B cell (primary cell): ENCODE results near the gene ARFGAP3. TPM values are rescaled to one million over a fixed set of nuclear protein-coding genes. Genes with fewer than 3 reads are reported as not detected.

Source experiments
- ATAC-seq: fragments of 200-7000 bp; cut with Tn5 transposase; one replicate; pipeline ENCODE4 v1.10.0; 2021; ENCODE audit warnings: low read depth, mild to moderate bottlenecking, moderate number of reproducible peaks, moderate library complexity
- CTCF ChIA-PET: fragments of 350-600 bp; sonication (Branson Sonifier 250); formaldehyde crosslinking; loops from one replicate; lab custom pipeline; 2021; ENCODE audit warnings: antibody characterized with exemption, inconsistent platforms; lab: Charles Lee
- POLR2A ChIA-PET: fragments of 350-600 bp; sonication (Branson Sonifier 250); formaldehyde crosslinking; loops from one replicate; lab custom pipeline; 2021; ENCODE audit warnings: antibody characterized with exemption; lab: Charles Lee
- DNase-seq: peaks from one replicate; pipeline ENCODE4 v3.0.0; 2013
- H2AFZ ChIP-seq: 2 replicates; pipeline ENCODE4 v1.6.1; 2012; ENCODE audit warnings: mild to moderate bottlenecking, low read depth, low read length; ENCODE audit not compliant: insufficient read depth, poor library complexity, severe bottlenecking
- H3K27ac ChIP-seq, 2 donors: 1 replicate in 1 of 2; 2 replicates in 1 of 2; pipeline ENCODE4 v1.5.1; 2012 to 2013; ENCODE audit warnings: low read length in 2 of 2, mild to moderate bottlenecking in 2 of 2, moderate library complexity in 1 of 2
- H3K27me3 ChIP-seq, 4 experiments: fragments of 200-600 bp in 1 of 4; sonication (generic) in 1 of 4; replicated peaks in 1 of 4; 1 replicate in 2 of 4; 2 replicates in 2 of 4; pipeline versions ENCODE4 v1.6.1 to v1.7.0; 2013 to 2016; ENCODE audit warnings: low read length in 3 of 4, mild to moderate bottlenecking in 2 of 4, mixed read lengths in 1 of 4, moderate library complexity in 1 of 4; ENCODE audit not compliant: insufficient read depth in 4 of 4, control insufficient read depth in 3 of 4; ENCODE audit errors: control extremely low read depth in 1 of 4
- H3K36me3 ChIP-seq, 2 experiments: replicated peaks in 1 of 2; 1 replicate in 1 of 2; 2 replicates in 1 of 2; pipeline versions ENCODE4 v1.6.1 to v1.7.1; 2013; ENCODE audit warnings: low read length in 1 of 2; ENCODE audit not compliant: insufficient read depth in 2 of 2, control insufficient read depth in 1 of 2; ENCODE audit errors: control extremely low read depth in 1 of 2, extremely low read depth in 1 of 2
- H3K4me1 ChIP-seq, 2 donors: fragments of 200-600 bp in 1 of 2; sonication (generic) in 1 of 2; 1 replicate in 1 of 2; 2 replicates in 1 of 2; pipeline versions ENCODE4 v1.5.1 to v1.6.1; 2013 to 2017; ENCODE audit warnings: low read length in 2 of 2; ENCODE audit not compliant: control insufficient read depth in 2 of 2, insufficient read depth in 2 of 2
- H3K4me2 ChIP-seq: replicated peaks from 2 replicates; pipeline ENCODE3; 2012; ENCODE audit warnings: mild to moderate bottlenecking, low read depth, low read length; ENCODE audit not compliant: poor library complexity, severe bottlenecking
- H3K4me3 ChIP-seq, 5 experiments: fragments of 200-600 bp in 1 of 5; sonication (generic) in 1 of 5; 1 replicate in 3 of 5; 2 replicates in 2 of 5; pipeline versions ENCODE4 v1.5.1 to v1.7.0; 2011 to 2016; ENCODE audit warnings: low read length in 4 of 5, mild to moderate bottlenecking in 4 of 5, low read depth in 2 of 5, control low read depth in 1 of 5, moderate library complexity in 1 of 5; ENCODE audit not compliant: insufficient read depth in 1 of 5; ENCODE audit errors: control extremely low read depth in 1 of 5, extremely low read depth in 1 of 5
- H3K79me2 ChIP-seq: fragments of 200-600 bp; sonication (generic); one replicate; pipeline ENCODE4 v1.6.0; 2016; ENCODE audit warnings: low read length; ENCODE audit not compliant: control insufficient read depth, insufficient read depth
- H3K9ac ChIP-seq: fragments of 200-600 bp; sonication (generic); 2 replicates; pipeline ENCODE4 v1.6.1; 2017; ENCODE audit warnings: mild to moderate bottlenecking, low read length, moderate library complexity
- H3K9me3 ChIP-seq, 3 donors: one replicate each; pipeline versions ENCODE4 v1.6.1 to v1.7.1; 2013; ENCODE audit warnings: low read length in 2 of 3; ENCODE audit not compliant: control insufficient read depth in 2 of 3, insufficient read depth in 1 of 3; ENCODE audit errors: control extremely low read depth in 1 of 3
- H4K20me1 ChIP-seq: 2 replicates; pipeline ENCODE4 v1.6.0; 2012; ENCODE audit warnings: mild to moderate bottlenecking, low read length; ENCODE audit not compliant: insufficient read depth, control insufficient read depth, poor library complexity, severe bottlenecking
- H3K27ac Mint-ChIP-seq: one replicate; pipeline ENCODE4 v1.8.0; 2021; ENCODE audit warnings: mixed read lengths
- H3K27me3 Mint-ChIP-seq: one replicate; pipeline ENCODE4 v1.8.0; 2021; ENCODE audit warnings: mixed read lengths
- H3K4me1 Mint-ChIP-seq: one replicate; pipeline ENCODE4 v1.8.0; 2021; ENCODE audit warnings: mixed read lengths
- H3K4me3 Mint-ChIP-seq: one replicate; pipeline ENCODE4 v1.8.0; 2021; ENCODE audit warnings: mixed read lengths
- H3K9me3 Mint-ChIP-seq: one replicate; pipeline ENCODE4 v1.8.0; 2022; ENCODE audit warnings: mixed read lengths; ENCODE audit not compliant: insufficient read depth
- CTCF ChIP-seq: fragments of 200-600 bp; IDR thresholded peaks from one replicate; pipeline ENCODE4 v1.8.0; 2022; ENCODE audit warnings: antibody characterized with exemption, mild to moderate bottlenecking
- EZH2 ChIP-seq: IDR thresholded peaks from 2 replicates; pipeline ENCODE4 v1.6.1; 2012; ENCODE audit warnings: borderline replicate concordance, low read depth, mild to moderate bottlenecking, moderate library complexity, low read length; ENCODE audit not compliant: insufficient read depth, poor library complexity, severe bottlenecking
- WGBS: methylation state at CpG from one replicate; pipeline ENCODE4 v1.1.5; 2013; ENCODE audit warnings: missing lambda C conversion rate; ENCODE audit not compliant: insufficient coverage; 5-methylcytosine and 5-hydroxymethylcytosine counted together
- intact Hi-C: fragments of 100-400 bp; cut with micrococcal nuclease; formaldehyde crosslinking; loops from one replicate; pipeline ENCODE4 v1.10.0; 2022
- polyA plus RNA-seq: library from polyadenylated mRNA; depleted of rRNA; stranded (reverse); fragments of >200 nt; gene quantifications from 2 replicates; pipeline ENCODE4 v1.2.3, GENCODE V29; 2012
- total RNA-seq, 2 donors: library from RNA; stranded (reverse); fragments of 120-200 nt in 1 of 2; gene quantifications; 1 replicate in 1 of 2; 2 replicates in 1 of 2; pipeline versions ENCODE4 v1.2.3 to v1.2.4, GENCODE V29; 2013 to 2022

ARFGAP3 gene
- total and polyA plus RNA-seq, 2 donors (not counting 1 experiment from before 2014, with no cell fraction given), result 10.7 to 33.2 TPM

- intact Hi-C loops, result loop anchor here (10.0 kb wide), 1 partner anchor 265 kb away; no protein-coding TSS in a partner anchor
- Histone ChIP-seq H3K4me3 (no peak overlapping the region), H3K4me1 (peaks cover 0 to 7% of the 10 kb centered on the region in 2 donors), H3K79me2 (no peaks in the 10 kb centered on the region), H3K4me2 (no peak overlapping the region), H2AFZ (no peak overlapping the region), H4K20me1 (no peaks in the 10 kb centered on the region), H3K9ac (no peak overlapping the region), H3K27me3 (no peaks in the 10 kb centered on the region), H3K27ac (no peak overlapping the region), H3K9me3 (peaks cover 0 to 4% (median 0%) of the 10 kb centered on the region in 3 donors), H3K36me3 (peaks cover 0 to 48% of the 10 kb centered on the region in 2 experiments)
- Mint-ChIP-seq H3K27ac (peak overlapping the region; percentile 3), H3K9me3 (no peaks in the 10 kb centered on the region), H3K4me3 (no peak overlapping the region), H3K27me3 (no peaks in the 10 kb centered on the region), H3K4me1 (peaks cover 8% of the 10 kb centered on the region)
- no peak for ATAC-seq
- ChIA-PET CTCF (interaction anchor here (0.9 to 3.3 kb wide), 4 partner anchors 9 to 205 kb away, joined by 3 to 35 read pairs (median 16); no protein-coding TSS in a partner anchor), POLR2A (interaction anchor here (0.6 kb wide), 1 partner anchor 156 kb away, joined by 5 read pairs; no protein-coding TSS in a partner anchor)
- WGBS, result 100% methylated on average over 5 of the region's 8 CpGs
- DNase-seq, result no peak
- TF ChIP-seq EZH2 (no peak), CTCF (no peak)
These were observed 12.4 kb upstream of the ARFGAP3 start for GRCh38 chr22:42869463-42869862.

GRCh38 chr22:42868751-42869251, 11.7 kb upstream of the ARFGAP3 start:
- TF ChIP-seq EZH2, result no peak
- no peak for TF ChIP-seq CTCF
- Histone ChIP-seq H3K4me1 (peaks cover 0 to 8% of the 10 kb centered on the region in 2 donors), H3K27ac (no peak overlapping the region), H3K4me3 (no peak overlapping the region), H3K36me3 (peaks cover 0 to 42% of the 10 kb centered on the region in 2 experiments), H3K4me2 (no peak overlapping the region), H4K20me1 (no peaks in the 10 kb centered on the region), H2AFZ (no peak overlapping the region), H3K27me3 (no peaks in the 10 kb centered on the region), H3K79me2 (no peaks in the 10 kb centered on the region), H3K9ac (no peak overlapping the region), H3K9me3 (peaks cover 0 to 10% (median under 1%) of the 10 kb centered on the region in 3 donors)
- CTCF ChIA-PET, result interaction anchor here (0.7 to 3.3 kb wide), 20 partner anchors 15 to 268 kb away, joined by 3 to 35 read pairs (median 7); partner anchors contain the start of genes PACSIN2 and POLDIP3
- no peaks in the 10 kb centered on the region for H3K9me3 Mint-ChIP-seq
- no peak overlapping the region for H3K27ac Mint-ChIP-seq
- intact Hi-C loops, result loop anchor here (10.0 kb wide), 1 partner anchor 266 kb away; no protein-coding TSS in a partner anchor
- H3K4me3 Mint-ChIP-seq, result no peak overlapping the region
- ATAC-seq (no peak), DNase-seq (no peak)
- no peaks in the 10 kb centered on the region for H3K27me3 Mint-ChIP-seq
- 90% methylated on average over 12 of the region's 16 CpGs for WGBS
- peaks cover 9% of the 10 kb centered on the region for H3K4me1 Mint-ChIP-seq
- POLR2A ChIA-PET, result interaction anchor here (0.6 kb wide), 1 partner anchor 157 kb away, joined by 5 read pairs; no protein-coding TSS in a partner anchor
